GM23338 (cell line): ENCODE measurements around the gene OR2S2. TPM values are rescaled to one million over a fixed set of nuclear protein-coding genes. Genes with fewer than 3 reads are reported as not detected.

ENCODE experiments used
- ATAC-seq: fragments of 200-7000 bp; cut with Tn5 transposase; 3 replicates; pipeline ENCODE4 v1.9.1; 2020
- DNase-seq: peaks from one replicate; pipeline ENCODE4 v3.0.0-alpha.2; 2015; ENCODE audit warnings: low spot score
- H2AFZ ChIP-seq: fragments of 200-600 bp; sonication (generic); 2 replicates; pipeline ENCODE4 v1.8.0; 2016; ENCODE audit warnings: antibody characterized with exemption, mild to moderate bottlenecking, moderate library complexity
- H3F3A ChIP-seq: fragments of 200-600 bp; sonication (generic); replicated peaks from 2 replicates; pipeline ENCODE4 v1.8.0; 2017; ENCODE audit warnings: antibody characterized with exemption, mixed run types, low read depth
- H3K27ac ChIP-seq: fragments of 200-600 bp; sonication (generic); 2 replicates; pipeline ENCODE4 v1.6.1; 2016; ENCODE audit warnings: low read depth
- H3K27me3 ChIP-seq: fragments of 200-600 bp; sonication (generic); 2 replicates; pipeline ENCODE4 v1.8.0; 2016; ENCODE audit warnings: mild to moderate bottlenecking, mixed run types, moderate library complexity; ENCODE audit not compliant: insufficient read depth
- H3K36me3 ChIP-seq: fragments of 200-600 bp; sonication (generic); 2 replicates; pipeline ENCODE4 v1.8.0; 2016; ENCODE audit warnings: mild to moderate bottlenecking; ENCODE audit not compliant: insufficient read depth
- H3K4me1 ChIP-seq: fragments of 200-600 bp; sonication (generic); 2 replicates; pipeline ENCODE4 v1.8.0; 2016; ENCODE audit warnings: mild to moderate bottlenecking, moderate library complexity; ENCODE audit not compliant: insufficient read depth
- H3K4me2 ChIP-seq: fragments of 200-600 bp; sonication (generic); 2 replicates; pipeline ENCODE4 v1.7.1; 2017; ENCODE audit warnings: mixed run types
- H3K4me3 ChIP-seq: fragments of 200-600 bp; sonication (generic); 2 replicates; pipeline ENCODE4 v1.6.1; 2016; ENCODE audit warnings: mixed run types
- H3K79me2 ChIP-seq: fragments of 200-600 bp; sonication (generic); replicated peaks from 2 replicates; pipeline ENCODE4 v1.8.0; 2017; ENCODE audit warnings: mild to moderate bottlenecking; ENCODE audit not compliant: insufficient read depth
- H3K9me2 ChIP-seq: fragments of 200-600 bp; sonication (generic); 2 replicates; pipeline ENCODE4 v1.8.0; 2017; ENCODE audit not compliant: insufficient read depth
- H4K20me1 ChIP-seq: fragments of 200-600 bp; sonication (generic); replicated peaks from 2 replicates; pipeline ENCODE4 v1.8.0; 2017; ENCODE audit warnings: mild to moderate bottlenecking; ENCODE audit not compliant: insufficient read depth
- H3K27ac Mint-ChIP-seq: 2 replicates; pipeline ENCODE4 v1.8.0; 2020; ENCODE audit warnings: inconsistent platforms, mild to moderate bottlenecking, moderate library complexity, mixed read lengths
- H3K27me3 Mint-ChIP-seq: 3 replicates; pipeline ENCODE4 v1.8.0; 2022; ENCODE audit warnings: low read depth, mild to moderate bottlenecking, moderate library complexity, mixed read lengths, inconsistent platforms; ENCODE audit not compliant: insufficient read depth, poor library complexity
- H3K36me3 Mint-ChIP-seq: 3 replicates; pipeline ENCODE4 v1.8.0; 2021; ENCODE audit warnings: low read depth, mild to moderate bottlenecking, inconsistent platforms, moderate library complexity, mixed read lengths
- H3K4me1 Mint-ChIP-seq: 3 replicates; pipeline ENCODE4 v1.8.0; 2020; ENCODE audit warnings: mild to moderate bottlenecking, inconsistent platforms, mixed read lengths
- H3K4me3 Mint-ChIP-seq: 3 replicates; pipeline ENCODE4 v1.8.0; 2021; ENCODE audit warnings: moderate library complexity, mild to moderate bottlenecking, inconsistent platforms, mixed read lengths
- H3K9me3 Mint-ChIP-seq: 3 replicates; pipeline ENCODE4 v1.8.0; 2020; ENCODE audit warnings: moderate library complexity, mild to moderate bottlenecking, inconsistent platforms, mixed read lengths
- CREB1 ChIP-seq: fragments of 250-450 bp; sonication (Bioruptor Pico); IDR thresholded peaks from 2 replicates; pipeline ENCODE4 v1.5.0; 2020; ENCODE audit warnings: low read depth, mild to moderate bottlenecking, moderate library complexity
- NANOG ChIP-seq: IDR thresholded peaks from 2 replicates; pipeline ENCODE4 v1.6.1; 2016; ENCODE audit warnings: antibody characterized with exemption, borderline replicate concordance
- POLR2AphosphoS5 ChIP-seq: IDR thresholded peaks from 2 replicates; pipeline ENCODE4 v1.6.1; 2016; ENCODE audit warnings: antibody characterized with exemption, low read depth
- polyA plus RNA-seq: library from polyadenylated mRNA; unstranded; fragments of >200 nt; fragmentation: Nextera tagmentation; extraction: Ambion mirVana; gene quantifications from 2 replicates; pipeline ENCODE4 v1.2.1, GENCODE V29; 2016
- total RNA-seq: library from RNA; depleted of rRNA; stranded (reverse); fragments of >200 nt; shearing (Covaris generic); gene quantifications from 2 replicates; pipeline ENCODE4 v1.2.3, GENCODE V29; 2014
- TF ChIP-seq, protein P1 (sequence below), 2 experiments: fragments of 200-600 bp in 1 of 2; sonication (generic) in 1 of 2; conservative IDR thresholded peaks; 2 replicates each; pipeline versions ENCODE4 v1.5.1 to v1.6.1; 2016 to 2017; ENCODE audit warnings: antibody characterized with exemption in 2 of 2, low read depth in 2 of 2, mild to moderate bottlenecking in 2 of 2, moderate library complexity in 1 of 2
- TF ChIP-seq, protein P2 (sequence below): IDR thresholded peaks from one replicate; pipeline ENCODE4 v1.6.1; 2018; ENCODE audit warnings: antibody characterized with exemption; ENCODE audit not compliant: unreplicated experiment
- TF ChIP-seq, protein P3 (sequence below): fragments of 250-450 bp; sonication (Bioruptor Pico); IDR thresholded peaks from 2 replicates; pipeline ENCODE4 v1.5.0; 2020; ENCODE audit warnings: mild to moderate bottlenecking, moderate library complexity

OR2S2 gene
- total and polyA plus RNA-seq, 2 experiments from 2014 or later = not detected

DNA sequence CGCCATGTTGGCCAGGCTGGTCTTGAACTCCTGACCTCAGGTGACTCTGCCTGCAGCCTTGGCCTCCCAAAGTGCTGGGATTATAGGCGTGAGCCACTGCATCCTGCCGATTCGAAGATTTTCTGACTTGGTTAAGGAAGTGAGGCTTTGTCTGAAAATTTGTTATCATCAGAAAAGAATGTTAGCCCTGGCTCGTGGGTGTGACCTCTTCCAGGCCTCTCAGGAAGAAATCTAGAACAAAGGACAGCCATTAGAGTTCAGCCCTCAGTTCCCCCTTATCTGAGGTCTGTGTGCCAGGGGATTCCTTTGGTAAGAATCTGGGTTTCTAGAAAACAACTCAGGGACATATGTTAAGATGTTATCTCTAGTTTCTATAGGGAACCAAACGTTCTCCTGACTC, 6.2 kb downstream of the OR2S2 start:
- Mint-ChIP-seq H3K4me3 (no peak overlapping the region), H3K36me3 (no peaks in the 10 kb centered on the region), H3K4me1 (peaks cover 3% of the 10 kb centered on the region; the same call in 1 of the 3 replicates), H3K9me3 (no peaks in the 10 kb centered on the region; the same call in 2 of the 3 replicates), H3K27me3 (peaks cover 4% of the 10 kb centered on the region), H3K27ac (no peak overlapping the region)
- H3K4me3 ChIP-seq = no peak overlapping the region
- H4K20me1 ChIP-seq = no peaks in the 10 kb centered on the region
- H3K36me3 ChIP-seq = no peaks in the 10 kb centered on the region
- no peaks in the 10 kb centered on the region for H3K79me2 ChIP-seq
- no peak overlapping the region for H3K27ac ChIP-seq
- no peaks in the 10 kb centered on the region; the same call in 1 of the 2 replicates for H3K27me3 ChIP-seq
- no peak for ATAC-seq
- no peak for DNase-seq
- no peak overlapping the region for H2AFZ ChIP-seq
- TF ChIP-seq, protein P1, sequence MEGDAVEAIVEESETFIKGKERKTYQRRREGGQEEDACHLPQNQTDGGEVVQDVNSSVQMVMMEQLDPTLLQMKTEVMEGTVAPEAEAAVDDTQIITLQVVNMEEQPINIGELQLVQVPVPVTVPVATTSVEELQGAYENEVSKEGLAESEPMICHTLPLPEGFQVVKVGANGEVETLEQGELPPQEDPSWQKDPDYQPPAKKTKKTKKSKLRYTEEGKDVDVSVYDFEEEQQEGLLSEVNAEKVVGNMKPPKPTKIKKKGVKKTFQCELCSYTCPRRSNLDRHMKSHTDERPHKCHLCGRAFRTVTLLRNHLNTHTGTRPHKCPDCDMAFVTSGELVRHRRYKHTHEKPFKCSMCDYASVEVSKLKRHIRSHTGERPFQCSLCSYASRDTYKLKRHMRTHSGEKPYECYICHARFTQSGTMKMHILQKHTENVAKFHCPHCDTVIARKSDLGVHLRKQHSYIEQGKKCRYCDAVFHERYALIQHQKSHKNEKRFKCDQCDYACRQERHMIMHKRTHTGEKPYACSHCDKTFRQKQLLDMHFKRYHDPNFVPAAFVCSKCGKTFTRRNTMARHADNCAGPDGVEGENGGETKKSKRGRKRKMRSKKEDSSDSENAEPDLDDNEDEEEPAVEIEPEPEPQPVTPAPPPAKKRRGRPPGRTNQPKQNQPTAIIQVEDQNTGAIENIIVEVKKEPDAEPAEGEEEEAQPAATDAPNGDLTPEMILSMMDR (conservative IDR thresholded peaks at IDR 0.05; ENCODE audit: low read depth in 2 of 2) = no peak
- TF ChIP-seq CREB1 (CRISPR knock-in tag) (no peak), POLR2AphosphoS5 (no peak), NANOG (no peak)
- TF ChIP-seq, protein P2, sequence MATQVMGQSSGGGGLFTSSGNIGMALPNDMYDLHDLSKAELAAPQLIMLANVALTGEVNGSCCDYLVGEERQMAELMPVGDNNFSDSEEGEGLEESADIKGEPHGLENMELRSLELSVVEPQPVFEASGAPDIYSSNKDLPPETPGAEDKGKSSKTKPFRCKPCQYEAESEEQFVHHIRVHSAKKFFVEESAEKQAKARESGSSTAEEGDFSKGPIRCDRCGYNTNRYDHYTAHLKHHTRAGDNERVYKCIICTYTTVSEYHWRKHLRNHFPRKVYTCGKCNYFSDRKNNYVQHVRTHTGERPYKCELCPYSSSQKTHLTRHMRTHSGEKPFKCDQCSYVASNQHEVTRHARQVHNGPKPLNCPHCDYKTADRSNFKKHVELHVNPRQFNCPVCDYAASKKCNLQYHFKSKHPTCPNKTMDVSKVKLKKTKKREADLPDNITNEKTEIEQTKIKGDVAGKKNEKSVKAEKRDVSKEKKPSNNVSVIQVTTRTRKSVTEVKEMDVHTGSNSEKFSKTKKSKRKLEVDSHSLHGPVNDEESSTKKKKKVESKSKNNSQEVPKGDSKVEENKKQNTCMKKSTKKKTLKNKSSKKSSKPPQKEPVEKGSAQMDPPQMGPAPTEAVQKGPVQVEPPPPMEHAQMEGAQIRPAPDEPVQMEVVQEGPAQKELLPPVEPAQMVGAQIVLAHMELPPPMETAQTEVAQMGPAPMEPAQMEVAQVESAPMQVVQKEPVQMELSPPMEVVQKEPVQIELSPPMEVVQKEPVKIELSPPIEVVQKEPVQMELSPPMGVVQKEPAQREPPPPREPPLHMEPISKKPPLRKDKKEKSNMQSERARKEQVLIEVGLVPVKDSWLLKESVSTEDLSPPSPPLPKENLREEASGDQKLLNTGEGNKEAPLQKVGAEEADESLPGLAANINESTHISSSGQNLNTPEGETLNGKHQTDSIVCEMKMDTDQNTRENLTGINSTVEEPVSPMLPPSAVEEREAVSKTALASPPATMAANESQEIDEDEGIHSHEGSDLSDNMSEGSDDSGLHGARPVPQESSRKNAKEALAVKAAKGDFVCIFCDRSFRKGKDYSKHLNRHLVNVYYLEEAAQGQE = no peak
- TF ChIP-seq, protein P3, sequence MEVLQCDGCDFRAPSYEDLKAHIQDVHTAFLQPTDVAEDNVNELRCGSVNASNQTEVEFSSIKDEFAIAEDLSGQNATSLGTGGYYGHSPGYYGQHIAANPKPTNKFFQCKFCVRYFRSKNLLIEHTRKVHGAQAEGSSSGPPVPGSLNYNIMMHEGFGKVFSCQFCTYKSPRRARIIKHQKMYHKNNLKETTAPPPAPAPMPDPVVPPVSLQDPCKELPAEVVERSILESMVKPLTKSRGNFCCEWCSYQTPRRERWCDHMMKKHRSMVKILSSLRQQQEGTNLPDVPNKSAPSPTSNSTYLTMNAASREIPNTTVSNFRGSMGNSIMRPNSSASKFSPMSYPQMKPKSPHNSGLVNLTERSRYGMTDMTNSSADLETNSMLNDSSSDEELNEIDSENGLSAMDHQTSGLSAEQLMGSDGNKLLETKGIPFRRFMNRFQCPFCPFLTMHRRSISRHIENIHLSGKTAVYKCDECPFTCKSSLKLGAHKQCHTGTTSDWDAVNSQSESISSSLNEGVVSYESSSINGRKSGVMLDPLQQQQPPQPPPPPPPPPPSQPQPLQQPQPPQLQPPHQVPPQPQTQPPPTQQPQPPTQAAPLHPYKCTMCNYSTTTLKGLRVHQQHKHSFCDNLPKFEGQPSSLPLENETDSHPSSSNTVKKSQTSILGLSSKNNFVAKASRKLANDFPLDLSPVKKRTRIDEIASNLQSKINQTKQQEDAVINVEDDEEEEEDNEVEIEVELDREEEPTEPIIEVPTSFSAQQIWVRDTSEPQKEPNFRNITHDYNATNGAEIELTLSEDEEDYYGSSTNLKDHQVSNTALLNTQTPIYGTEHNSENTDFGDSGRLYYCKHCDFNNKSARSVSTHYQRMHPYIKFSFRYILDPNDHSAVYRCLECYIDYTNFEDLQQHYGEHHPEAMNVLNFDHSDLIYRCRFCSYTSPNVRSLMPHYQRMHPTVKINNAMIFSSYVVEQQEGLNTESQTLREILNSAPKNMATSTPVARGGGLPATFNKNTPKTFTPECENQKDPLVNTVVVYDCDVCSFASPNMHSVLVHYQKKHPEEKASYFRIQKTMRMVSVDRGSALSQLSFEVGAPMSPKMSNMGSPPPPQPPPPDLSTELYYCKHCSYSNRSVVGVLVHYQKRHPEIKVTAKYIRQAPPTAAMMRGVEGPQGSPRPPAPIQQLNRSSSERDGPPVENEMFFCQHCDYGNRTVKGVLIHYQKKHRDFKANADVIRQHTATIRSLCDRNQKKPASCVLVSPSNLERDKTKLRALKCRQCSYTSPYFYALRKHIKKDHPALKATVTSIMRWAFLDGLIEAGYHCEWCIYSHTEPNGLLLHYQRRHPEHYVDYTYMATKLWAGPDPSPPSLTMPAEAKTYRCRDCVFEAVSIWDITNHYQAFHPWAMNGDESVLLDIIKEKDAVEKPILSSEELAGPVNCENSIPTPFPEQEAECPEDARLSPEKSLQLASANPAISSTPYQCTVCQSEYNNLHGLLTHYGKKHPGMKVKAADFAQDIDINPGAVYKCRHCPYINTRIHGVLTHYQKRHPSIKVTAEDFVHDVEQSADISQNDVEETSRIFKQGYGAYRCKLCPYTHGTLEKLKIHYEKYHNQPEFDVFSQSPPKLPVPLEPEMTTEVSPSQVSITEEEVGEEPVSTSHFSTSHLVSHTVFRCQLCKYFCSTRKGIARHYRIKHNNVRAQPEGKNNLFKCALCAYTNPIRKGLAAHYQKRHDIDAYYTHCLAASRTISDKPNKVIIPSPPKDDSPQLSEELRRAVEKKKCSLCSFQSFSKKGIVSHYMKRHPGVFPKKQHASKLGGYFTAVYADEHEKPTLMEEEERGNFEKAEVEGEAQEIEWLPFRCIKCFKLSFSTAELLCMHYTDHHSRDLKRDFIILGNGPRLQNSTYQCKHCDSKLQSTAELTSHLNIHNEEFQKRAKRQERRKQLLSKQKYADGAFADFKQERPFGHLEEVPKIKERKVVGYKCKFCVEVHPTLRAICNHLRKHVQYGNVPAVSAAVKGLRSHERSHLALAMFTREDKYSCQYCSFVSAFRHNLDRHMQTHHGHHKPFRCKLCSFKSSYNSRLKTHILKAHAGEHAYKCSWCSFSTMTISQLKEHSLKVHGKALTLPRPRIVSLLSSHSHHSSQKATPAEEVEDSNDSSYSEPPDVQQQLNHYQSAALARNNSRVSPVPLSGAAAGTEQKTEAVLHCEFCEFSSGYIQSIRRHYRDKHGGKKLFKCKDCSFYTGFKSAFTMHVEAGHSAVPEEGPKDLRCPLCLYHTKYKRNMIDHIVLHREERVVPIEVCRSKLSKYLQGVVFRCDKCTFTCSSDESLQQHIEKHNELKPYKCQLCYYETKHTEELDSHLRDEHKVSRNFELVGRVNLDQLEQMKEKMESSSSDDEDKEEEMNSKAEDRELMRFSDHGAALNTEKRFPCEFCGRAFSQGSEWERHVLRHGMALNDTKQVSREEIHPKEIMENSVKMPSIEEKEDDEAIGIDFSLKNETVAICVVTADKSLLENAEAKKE = no peak
- H3F3A ChIP-seq = no peaks in the 10 kb centered on the region
- no peaks in the 10 kb centered on the region for H3K4me1 ChIP-seq
- H3K9me2 ChIP-seq = no peaks in the 10 kb centered on the region
- H3K4me2 ChIP-seq = no peak overlapping the region
